ENCODE data around the gene ATXN7L1.

GRCh38 chr7:105857009-105857952 lies 19.1 kb downstream of the ATXN7L1 start:
- TF ChIP-seq FOXA1 (IDR thresholded peaks at IDR 0.05) (no peak), BHLHE40 (IDR thresholded peaks at IDR 0.05; ENCODE audit: borderline replicate concordance) (no peak), TARDBP (IDR thresholded peaks at IDR 0.05) (no peak), L3MBTL2 (conservative IDR thresholded peaks at IDR 0.05) (no peak), FOXM1 (IDR thresholded peaks at IDR 0.05; ENCODE audit: borderline replicate concordance) (no peak), ELF4 (IDR thresholded peaks at IDR 0.05) (no peak), LEF1 (IDR thresholded peaks at IDR 0.05; ENCODE audit: borderline replicate concordance) (no peak)

All from HEK293T (cell line).